Thyroid gland (tissue), 4 donors: Measurements from ENCODE around the gene IDH3G. TPM values are rescaled to one million over a fixed set of nuclear protein-coding genes. Genes with fewer than 3 reads are reported as not detected.

Experiments used
- DNase-seq, 2 donors: peaks; one replicate each; pipeline ENCODE4 v3.0.0-alpha.2; 2019
- H3K27ac ChIP-seq, 3 donors: fragments of 200-600 bp; sonication (generic); 1 replicate in 2 of 3; 2 replicates in 1 of 3; pipeline ENCODE4 v1.5.1; 2016 to 2019; ENCODE audit warnings: mild to moderate bottlenecking in 1 of 3, moderate library complexity in 1 of 3
- H3K27me3 ChIP-seq: fragments of 200-600 bp; sonication (generic); one replicate; pipeline ENCODE4 v1.5.1; 2019
- H3K36me3 ChIP-seq, 2 donors: fragments of 200-600 bp; sonication (generic); one replicate each; pipeline ENCODE4 v1.5.1; 2016 to 2019
- H3K4me1 ChIP-seq, 2 donors: fragments of 200-600 bp; sonication (generic); one replicate each; pipeline ENCODE4 v1.5.1; 2017 to 2019
- H3K4me3 ChIP-seq, 3 donors: fragments of 200-600 bp; sonication (generic); replicated peaks in 1 of 3; 1 replicate in 2 of 3; 2 replicates in 1 of 3; pipeline ENCODE4 v1.5.1; 2016; ENCODE audit warnings: mild to moderate bottlenecking in 1 of 3
- H3K9me3 ChIP-seq: fragments of 200-600 bp; sonication (generic); one replicate; pipeline ENCODE4 v1.5.1; 2017
- POLR2A ChIP-seq, 2 donors: fragments of 450-650 bp; IDR thresholded peaks; one replicate each; pipeline ENCODE4 v1.6.1; 2017; ENCODE audit warnings: antibody characterized with exemption in 2 of 2, mild to moderate bottlenecking in 2 of 2, moderate library complexity in 1 of 2
- WGBS, 2 donors: methylation state at CpG; one replicate each; pipeline ENCODE4 v1.1.5; 2017; 5-methylcytosine and 5-hydroxymethylcytosine counted together
- intact Hi-C: fragments of 100-400 bp; cut with DNase I; formaldehyde crosslinking; loops from one replicate; pipeline ENCODE4 v1.15.1; 2023
- total RNA-seq, 4 donors: library from RNA; depleted of rRNA; stranded (reverse); fragments of >200 nt; gene quantifications; one replicate each; pipeline ENCODE4 v1.2.3, GENCODE V29; 2016
- TF ChIP-seq, protein P1 (sequence below), 6 experiments: fragments of 200-600 bp in 3 of 6; fragments of 450-650 bp in 3 of 6; sonication (generic) in 3 of 6; IDR thresholded peaks; one replicate each; pipeline ENCODE4 v1.5.1; 2016 to 2019; ENCODE audit warnings: antibody characterized with exemption in 6 of 6, mild to moderate bottlenecking in 2 of 6, inconsistent platforms in 1 of 6, moderate library complexity in 1 of 6

IDH3G gene
- total RNA-seq, 4 donors from 2014 or later = 77.7 to 148 (median 115) TPM

DNA sequence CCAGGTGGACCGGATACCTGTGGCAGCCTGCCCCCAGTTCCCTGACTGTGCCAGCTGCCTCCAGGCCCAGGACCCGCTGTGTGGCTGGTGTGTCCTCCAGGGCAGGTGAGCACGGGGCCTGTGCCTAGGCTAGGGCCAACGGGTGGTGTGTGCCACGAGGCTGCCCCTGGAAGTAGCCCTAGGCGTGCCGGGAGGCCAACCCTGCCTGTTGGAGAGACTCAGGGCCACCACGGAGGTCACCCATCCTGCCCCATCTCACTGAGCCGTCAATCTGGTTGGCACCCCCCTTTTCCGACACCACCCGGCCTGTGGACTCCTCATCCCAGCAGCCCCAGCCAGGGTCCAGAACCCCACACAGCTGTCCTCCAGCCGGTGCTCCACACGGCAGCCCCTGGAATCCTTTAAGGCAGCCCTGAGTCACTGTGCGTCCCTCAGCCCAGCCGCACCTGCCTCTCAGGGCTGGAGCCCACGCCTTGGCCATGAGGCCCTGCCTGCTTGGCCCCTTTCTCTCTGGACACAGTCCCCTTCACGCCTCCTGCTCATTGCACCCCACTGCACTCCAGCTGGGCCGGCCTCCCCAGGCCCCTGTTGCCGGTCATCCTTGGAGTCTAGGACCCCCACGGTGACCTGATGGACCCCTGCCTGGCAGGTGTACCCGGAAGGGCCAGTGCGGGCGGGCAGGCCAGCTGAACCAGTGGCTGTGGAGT, 24.9 kb downstream of the IDH3G start:
- Histone ChIP-seq H3K36me3 (no peaks in the 10 kb centered on the region), H3K4me3 (no peak overlapping the region), H3K27me3 (no peaks in the 10 kb centered on the region), H3K9me3 (no peaks in the 10 kb centered on the region), H3K27ac (no peak overlapping the region), H3K4me1 (no peaks in the 10 kb centered on the region)
- intact Hi-C loops = loop anchor here (5.0 kb wide), 1 partner anchor 183 kb away; no protein-coding TSS in a partner anchor
- 90 to 93% methylated on average over 4 to 9 of the region's 23 CpGs for WGBS, 2 donors
- no peak for DNase-seq
- TF ChIP-seq, protein P1, sequence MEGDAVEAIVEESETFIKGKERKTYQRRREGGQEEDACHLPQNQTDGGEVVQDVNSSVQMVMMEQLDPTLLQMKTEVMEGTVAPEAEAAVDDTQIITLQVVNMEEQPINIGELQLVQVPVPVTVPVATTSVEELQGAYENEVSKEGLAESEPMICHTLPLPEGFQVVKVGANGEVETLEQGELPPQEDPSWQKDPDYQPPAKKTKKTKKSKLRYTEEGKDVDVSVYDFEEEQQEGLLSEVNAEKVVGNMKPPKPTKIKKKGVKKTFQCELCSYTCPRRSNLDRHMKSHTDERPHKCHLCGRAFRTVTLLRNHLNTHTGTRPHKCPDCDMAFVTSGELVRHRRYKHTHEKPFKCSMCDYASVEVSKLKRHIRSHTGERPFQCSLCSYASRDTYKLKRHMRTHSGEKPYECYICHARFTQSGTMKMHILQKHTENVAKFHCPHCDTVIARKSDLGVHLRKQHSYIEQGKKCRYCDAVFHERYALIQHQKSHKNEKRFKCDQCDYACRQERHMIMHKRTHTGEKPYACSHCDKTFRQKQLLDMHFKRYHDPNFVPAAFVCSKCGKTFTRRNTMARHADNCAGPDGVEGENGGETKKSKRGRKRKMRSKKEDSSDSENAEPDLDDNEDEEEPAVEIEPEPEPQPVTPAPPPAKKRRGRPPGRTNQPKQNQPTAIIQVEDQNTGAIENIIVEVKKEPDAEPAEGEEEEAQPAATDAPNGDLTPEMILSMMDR (IDR thresholded peaks at IDR 0.05) = no peak
- TF ChIP-seq POLR2A (IDR thresholded peaks at IDR 0.05) = no peak

- intact Hi-C loops = loop anchor here (5.0 kb wide), 1 partner anchor 184 kb away; no protein-coding TSS in a partner anchor
- no peak overlapping the region for H3K27ac ChIP-seq
- H3K4me3 ChIP-seq = no peak overlapping the region
Measured at GRCh38 chrX:153768311-153769157, 25.6 kb downstream of the IDH3G start.

GRCh38 chrX:153767674-153768055, 26.5 kb downstream of the IDH3G start:
- no peak overlapping the region for H3K4me3 ChIP-seq
- TF ChIP-seq POLR2A (IDR thresholded peaks at IDR 0.05) = no peak
- TF ChIP-seq, protein P1 (IDR thresholded peaks at IDR 0.05) = no peak
- WGBS, 2 donors = 94% methylated on average over 10 of the region's 20 CpGs; no CpG with 5 or more reads in 1 of the 2 donors
- DNase-seq = no peak
- H3K36me3 ChIP-seq = no peaks in the 10 kb centered on the region
- H3K4me1 ChIP-seq = no peaks in the 10 kb centered on the region
- intact Hi-C loops = loop anchor here (5.0 kb wide), 1 partner anchor 185 kb away; no protein-coding TSS in a partner anchor
- H3K27me3 ChIP-seq = no peaks in the 10 kb centered on the region
- H3K9me3 ChIP-seq = no peaks in the 10 kb centered on the region
- no peak overlapping the region for H3K27ac ChIP-seq

More at GRCh38 chrX:153768311-153769157, 25.6 kb downstream of the IDH3G start:
- Histone ChIP-seq H3K4me1 (no peaks in the 10 kb centered on the region), H3K27me3 (no peaks in the 10 kb centered on the region), H3K36me3 (no peaks in the 10 kb centered on the region), H3K9me3 (no peaks in the 10 kb centered on the region)
- WGBS, 2 donors = 87% methylated on average over 6 of the region's 22 CpGs; no CpG with 5 or more reads in 1 of the 2 donors
- no peak for DNase-seq
- no peak for TF ChIP-seq POLR2A (IDR thresholded peaks at IDR 0.05)
- TF ChIP-seq, protein P1 (IDR thresholded peaks at IDR 0.05) = no peak

GRCh38 chrX:153766871-153767673, 27.1 kb downstream of the IDH3G start:
- no peaks in the 10 kb centered on the region for H3K27me3 ChIP-seq
- no peak overlapping the region for H3K27ac ChIP-seq
- 86 to 88% methylated on average over 8 to 11 of the region's 56 CpGs for WGBS, 2 donors
- H3K9me3 ChIP-seq = no peaks in the 10 kb centered on the region
- no peaks in the 10 kb centered on the region for H3K36me3 ChIP-seq
- intact Hi-C loops = loop anchor here (5.0 kb wide), 1 partner anchor 185 kb away; no protein-coding TSS in a partner anchor
- no peak for TF ChIP-seq POLR2A (IDR thresholded peaks at IDR 0.05)
- TF ChIP-seq, protein P1 (IDR thresholded peaks at IDR 0.05) = no peak
- no peaks in the 10 kb centered on the region for H3K4me1 ChIP-seq
- no peak overlapping the region for H3K4me3 ChIP-seq
- no peak for DNase-seq
